ENCODE measurements around the gene CPB2. TPM values are rescaled to one million over a fixed set of nuclear protein-coding genes. Genes with fewer than 3 reads are reported as not detected.

Gene CPB2
- total and polyA plus RNA-seq, 2 of the 8 experiments (the other 6 are each of a cell fraction or from before 2014, with no cell fraction given): not detected

DNA sequence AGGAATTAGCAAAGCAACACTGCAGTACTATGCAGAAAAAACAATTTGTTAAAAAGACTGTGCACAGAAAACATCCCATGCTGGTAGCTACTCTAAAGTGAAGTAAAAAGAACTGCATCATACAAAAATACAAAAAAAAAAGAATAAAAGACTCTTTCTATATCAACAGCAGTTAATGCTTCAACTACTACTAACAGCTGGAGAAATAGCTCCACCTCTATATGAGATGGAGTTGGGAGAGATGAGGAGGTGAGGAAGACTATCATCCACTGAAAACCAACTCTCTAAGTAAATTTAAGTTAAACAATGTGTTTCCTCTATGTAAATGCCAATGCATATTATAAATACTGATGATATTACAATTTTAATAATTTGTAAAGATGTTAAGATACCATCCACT, 54.1 kb downstream of the CPB2 start:
- H2BK12ac ChIP-seq (ENCODE audit: low read depth, low read length): no peak overlapping the region
- H3K23me2 ChIP-seq (ENCODE audit: low read depth, low read length): peaks cover 8% of the 10 kb centered on the region
- no peak overlapping the region for H3K18ac ChIP-seq (ENCODE audit: extremely low read depth, low read length)
- FAIRE-seq (no peak), DNase-seq (ENCODE audit: low read depth in 1 of 2, low spot score in 2 of 2) (no peak)
- ChIA-PET CTCF (ENCODE audit: partially characterized antibody) (no interaction called here), POLR2A (ENCODE audit: partially characterized antibody) (no interaction called here)
- H3K14ac ChIP-seq (ENCODE audit: insufficient read length): no peak overlapping the region
- H2BK5ac ChIP-seq (ENCODE audit: low read depth, low read length): no peak overlapping the region
- H3K56ac ChIP-seq (replicated peaks; ENCODE audit: insufficient read length, low read depth, low read length): no peak overlapping the region
- no peak overlapping the region for H4K8ac ChIP-seq (ENCODE audit: extremely low read depth, insufficient read depth, low read length)
- H3K27ac ChIP-seq (ENCODE audit: low read depth, low read length): no peak overlapping the region
- no peaks in the 10 kb centered on the region for H3K9me3 ChIP-seq (ENCODE audit: insufficient read depth in 2 of 2, low read depth in 1 of 2, low read length in 1 of 2)
- H4K5ac ChIP-seq (ENCODE audit: insufficient read length, low read depth, low read length): no peak overlapping the region
- no peak overlapping the region for H2AFZ ChIP-seq (ENCODE audit: low read length)
- no peak overlapping the region for H2BK20ac ChIP-seq (ENCODE audit: low read length)
- H2BK15ac ChIP-seq (ENCODE audit: low read length): no peak overlapping the region
- no peak overlapping the region for H2AK5ac ChIP-seq (ENCODE audit: low read depth, low read length)
- H3K23ac ChIP-seq (ENCODE audit: insufficient read length): no peak overlapping the region
- H3K4me1 ChIP-seq (replicated peaks in 1 of 4; ENCODE audit: control insufficient read depth in 3 of 4, insufficient read depth in 4 of 4, low read length in 3 of 4): peaks cover 0 to 2% (median 0%) of the 10 kb centered on the region in 4 experiments; a peak in 1 of 7 replicates
- no peak overlapping the region for H4K91ac ChIP-seq (replicated peaks; ENCODE audit: insufficient read length, low read length)
- H3K79me1 ChIP-seq (ENCODE audit: low read depth, low read length): no peaks in the 10 kb centered on the region
- H4K20me1 ChIP-seq (replicated peaks in 1 of 2; ENCODE audit: control insufficient read depth in 1 of 2, insufficient read depth in 2 of 2, low read length in 2 of 2): peaks cover 4% of the 10 kb centered on the region in 2 experiments
- H3K27me3 ChIP-seq (replicated peaks in 1 of 4; ENCODE audit: control insufficient read depth in 3 of 4, extremely low read depth in 1 of 4, insufficient read depth in 3 of 4, low read length in 3 of 4): no peaks in the 10 kb centered on the region
- H3K4ac ChIP-seq (replicated peaks; ENCODE audit: insufficient read length, low read depth, low read length): no peak overlapping the region
- no peaks in the 10 kb centered on the region for H3K36me3 ChIP-seq (ENCODE audit: control insufficient read depth in 2 of 4, insufficient read depth in 4 of 4, low read length in 3 of 4)
- H2BK120ac ChIP-seq (replicated peaks; ENCODE audit: low read depth, low read length): no peak overlapping the region
- H3K4me2 ChIP-seq (ENCODE audit: insufficient read depth in 1 of 2, low read depth in 2 of 2, low read length in 2 of 2): peak overlapping the region in 1 of 2 experiments; percentile 74; a peak in 2 of 4 replicates
- peak overlapping the region in 2 of 4 experiments; percentile 25 to 99; a peak in 2 of 8 replicates for H3K4me3 ChIP-seq (ENCODE audit: extremely low read depth in 1 of 4, insufficient read depth in 2 of 4, low read depth in 3 of 4, low read length in 4 of 4)
- H3K9ac ChIP-seq (replicated peaks in 1 of 4; ENCODE audit: extremely low read depth in 1 of 4, low read depth in 3 of 4, low read length in 3 of 4): no peak overlapping the region
- peaks cover 18 to 60% of the 10 kb centered on the region in 2 experiments for H3K79me2 ChIP-seq (ENCODE audit: control insufficient read depth in 1 of 2, insufficient read depth in 2 of 2, low read length in 2 of 2)
- TF ChIP-seq, protein P1, sequence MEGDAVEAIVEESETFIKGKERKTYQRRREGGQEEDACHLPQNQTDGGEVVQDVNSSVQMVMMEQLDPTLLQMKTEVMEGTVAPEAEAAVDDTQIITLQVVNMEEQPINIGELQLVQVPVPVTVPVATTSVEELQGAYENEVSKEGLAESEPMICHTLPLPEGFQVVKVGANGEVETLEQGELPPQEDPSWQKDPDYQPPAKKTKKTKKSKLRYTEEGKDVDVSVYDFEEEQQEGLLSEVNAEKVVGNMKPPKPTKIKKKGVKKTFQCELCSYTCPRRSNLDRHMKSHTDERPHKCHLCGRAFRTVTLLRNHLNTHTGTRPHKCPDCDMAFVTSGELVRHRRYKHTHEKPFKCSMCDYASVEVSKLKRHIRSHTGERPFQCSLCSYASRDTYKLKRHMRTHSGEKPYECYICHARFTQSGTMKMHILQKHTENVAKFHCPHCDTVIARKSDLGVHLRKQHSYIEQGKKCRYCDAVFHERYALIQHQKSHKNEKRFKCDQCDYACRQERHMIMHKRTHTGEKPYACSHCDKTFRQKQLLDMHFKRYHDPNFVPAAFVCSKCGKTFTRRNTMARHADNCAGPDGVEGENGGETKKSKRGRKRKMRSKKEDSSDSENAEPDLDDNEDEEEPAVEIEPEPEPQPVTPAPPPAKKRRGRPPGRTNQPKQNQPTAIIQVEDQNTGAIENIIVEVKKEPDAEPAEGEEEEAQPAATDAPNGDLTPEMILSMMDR (IDR thresholded peaks at IDR 0.05; ENCODE audit: control extremely low read depth in 1 of 3, insufficient read depth in 1 of 3, low read depth in 1 of 3, low read length in 3 of 3): no peak
- no peak for TF ChIP-seq SIN3A (conservative IDR thresholded peaks at IDR 0.05 in 1 of 2, IDR thresholded peaks at IDR 0.05 in 1 of 2; ENCODE audit: low read depth in 1 of 2, low read length in 2 of 2)
- no peak for TF ChIP-seq YY1 (IDR thresholded peaks at IDR 0.05; ENCODE audit: low read depth, low read length)
- TF ChIP-seq NANOG (IDR thresholded peaks at IDR 0.05; ENCODE audit: insufficient read depth, low read depth, low read length, poor library complexity, severe bottlenecking): no peak
- TF ChIP-seq CBX5 (IDR thresholded peaks at IDR 0.05; ENCODE audit: low read depth, low read length): no peak
- TF ChIP-seq USF2 (IDR thresholded peaks at IDR 0.05; ENCODE audit: low read length): no peak
- no peak for TF ChIP-seq TEAD4 (IDR thresholded peaks at IDR 0.05; ENCODE audit: low read depth, low read length)
- TF ChIP-seq NRF1 (IDR thresholded peaks at IDR 0.05; ENCODE audit: low read depth, low read length): no peak
- TF ChIP-seq CREB1 (IDR thresholded peaks at IDR 0.05): no peak
- no peak for TF ChIP-seq RXRA (IDR thresholded peaks at IDR 0.05; ENCODE audit: insufficient read depth, low read depth, low read length)
- TF ChIP-seq MAX (IDR thresholded peaks at IDR 0.05): no peak

Measured in H1 (cell line).